OCI-LY1 (cell line): ENCODE results near the gene ACE.

Source experiments
- H2AFZ ChIP-seq: fragments of 200-600 bp; sonication (generic), shearing (Covaris generic); 2 replicates; pipeline ENCODE4 v1.6.0; 2014; ENCODE audit warnings: antibody characterized with exemption, mild to moderate bottlenecking, low read length
- H3F3A ChIP-seq: fragments of 200-600 bp; sonication (generic), shearing (Covaris generic); 2 replicates; pipeline ENCODE4 v1.6.0; 2014; ENCODE audit warnings: mild to moderate bottlenecking, antibody characterized with exemption, low read length, moderate library complexity; ENCODE audit not compliant: insufficient read depth
- H3K27ac ChIP-seq: fragments of 200-600 bp; sonication (generic); 2 replicates; pipeline ENCODE4 v1.5.1; 2014; ENCODE audit warnings: low read length, mixed run types, mild to moderate bottlenecking, low read depth; ENCODE audit not compliant: poor library complexity, severe bottlenecking
- H3K27me3 ChIP-seq: fragments of 200-600 bp; sonication (generic); 2 replicates; pipeline ENCODE4 v1.6.0; 2014; ENCODE audit warnings: antibody characterized with exemption, mild to moderate bottlenecking, low read length, moderate library complexity; ENCODE audit not compliant: insufficient read depth
- H3K36me3 ChIP-seq: fragments of 200-600 bp; sonication (generic); 2 replicates; pipeline ENCODE4 v1.6.1; 2014; ENCODE audit warnings: mild to moderate bottlenecking, antibody characterized with exemption, low read length, moderate library complexity, mixed read lengths; ENCODE audit not compliant: insufficient read depth
- H3K4me1 ChIP-seq: fragments of 200-600 bp; sonication (generic); 2 replicates; pipeline ENCODE4 v1.5.1; 2014; ENCODE audit warnings: mild to moderate bottlenecking, low read length, moderate library complexity; ENCODE audit not compliant: insufficient read depth, severe bottlenecking
- H3K4me2 ChIP-seq: fragments of 200-600 bp; sonication (generic), shearing (Covaris generic); 2 replicates; pipeline ENCODE4 v1.6.1; 2014; ENCODE audit warnings: low read length
- H3K4me3 ChIP-seq: fragments of 200-600 bp; sonication (generic); 2 replicates; pipeline ENCODE4 v1.5.1; 2014; ENCODE audit warnings: low read length, low read depth, mild to moderate bottlenecking, mixed read lengths; ENCODE audit not compliant: poor library complexity, severe bottlenecking
- H3K79me2 ChIP-seq: fragments of 200-600 bp; shearing (Covaris generic); 2 replicates; pipeline ENCODE4 v1.6.1; 2016; ENCODE audit warnings: mixed run types, low read length, mixed read lengths; ENCODE audit not compliant: insufficient read depth
- H3K9ac ChIP-seq: fragments of 200-600 bp; sonication (generic), shearing (Covaris generic); 2 replicates; pipeline ENCODE4 v1.6.1; 2014; ENCODE audit warnings: mild to moderate bottlenecking, low read length, mixed read lengths
- H3K9me2 ChIP-seq: fragments of 200-600 bp; sonication (generic), shearing (Covaris generic); 2 replicates; pipeline ENCODE4 v1.6.1; 2014; ENCODE audit warnings: low read depth, mild to moderate bottlenecking, low read length, mixed read lengths
- H3K9me3 ChIP-seq: fragments of 200-600 bp; shearing (Covaris generic); 2 replicates; pipeline ENCODE4 v1.6.1; 2014; ENCODE audit warnings: low read length, mixed read lengths
- H4K20me1 ChIP-seq: fragments of 200-600 bp; sonication (generic), shearing (Covaris generic); 2 replicates; pipeline ENCODE4 v1.6.0; 2016; ENCODE audit warnings: mild to moderate bottlenecking, low read length; ENCODE audit not compliant: insufficient read depth
- CTCF ChIP-seq: fragments of 200-600 bp; sonication (generic), shearing (Covaris generic); IDR thresholded peaks from 2 replicates; pipeline ENCODE4 v1.5.1; 2017; ENCODE audit warnings: mild to moderate bottlenecking, antibody characterized with exemption, low read length, moderate library complexity, mixed read lengths
- EZH2 ChIP-seq: fragments of 200-600 bp; sonication (generic), shearing (Covaris generic); IDR thresholded peaks from 2 replicates; pipeline ENCODE4 v1.8.0; 2017; ENCODE audit warnings: borderline replicate concordance, mixed run types, mild to moderate bottlenecking, antibody characterized with exemption, low read length, moderate library complexity, mixed read lengths

The ACE gene

GRCh38 chr17:63431618-63431938 lies 45.3 kb upstream of the ACE start:
- no peaks in the 10 kb centered on the region for H4K20me1 ChIP-seq
- no peaks in the 10 kb centered on the region for H3K4me1 ChIP-seq
- H3K36me3 ChIP-seq: no peaks in the 10 kb centered on the region
- H3K9ac ChIP-seq: no peak overlapping the region
- TF ChIP-seq CTCF (no peak), EZH2 (no peak)
- no peaks in the 10 kb centered on the region for H3F3A ChIP-seq
- H3K27ac ChIP-seq: no peak overlapping the region
- peaks cover 3% of the 10 kb centered on the region; the same call in 1 of the 2 replicates for H3K27me3 ChIP-seq
- no peak overlapping the region for H2AFZ ChIP-seq
- H3K4me2 ChIP-seq: no peak overlapping the region
- H3K9me3 ChIP-seq: no peaks in the 10 kb centered on the region
- H3K4me3 ChIP-seq: no peak overlapping the region
- H3K9me2 ChIP-seq: no peaks in the 10 kb centered on the region
- no peaks in the 10 kb centered on the region for H3K79me2 ChIP-seq

GRCh38 chr17:63431939-63432804 lies 44.7 kb upstream of the ACE start:
- Histone ChIP-seq H3K4me1 (no peaks in the 10 kb centered on the region), H3K9me3 (no peaks in the 10 kb centered on the region), H3F3A (no peaks in the 10 kb centered on the region), H3K9me2 (no peaks in the 10 kb centered on the region), H3K4me2 (no peak overlapping the region), H3K4me3 (no peak overlapping the region), H3K36me3 (no peaks in the 10 kb centered on the region), H3K27ac (no peak overlapping the region), H3K27me3 (peaks cover 3% of the 10 kb centered on the region; the same call in 1 of the 2 replicates), H4K20me1 (no peaks in the 10 kb centered on the region), H3K79me2 (no peaks in the 10 kb centered on the region), H2AFZ (no peak overlapping the region), H3K9ac (no peak overlapping the region)
- TF ChIP-seq EZH2: no peak
- no peak for TF ChIP-seq CTCF

GRCh38 chr17:63433746-63434591 lies 42.9 kb upstream of the ACE start:
- H3K9me2 ChIP-seq: no peaks in the 10 kb centered on the region
- no peaks in the 10 kb centered on the region for H4K20me1 ChIP-seq
- no peak overlapping the region for H3K27ac ChIP-seq
- TF ChIP-seq EZH2: no peak
- no peak for TF ChIP-seq CTCF
- H3K9me3 ChIP-seq: no peaks in the 10 kb centered on the region
- no peaks in the 10 kb centered on the region for H3K79me2 ChIP-seq
- H3K27me3 ChIP-seq: no peaks in the 10 kb centered on the region; the same call in 1 of the 2 replicates
- H2AFZ ChIP-seq: no peak overlapping the region
- no peaks in the 10 kb centered on the region for H3K36me3 ChIP-seq
- H3K4me1 ChIP-seq: no peaks in the 10 kb centered on the region
- H3K9ac ChIP-seq: no peak overlapping the region
- no peaks in the 10 kb centered on the region for H3F3A ChIP-seq
- no peak overlapping the region for H3K4me2 ChIP-seq
- no peak overlapping the region for H3K4me3 ChIP-seq
